NCI-H2227 (cell line): ENCODE measurements around the gene ATG13.

Source experiments
- DNase-seq: peaks from one replicate; lab custom pipeline; 2025; ENCODE audit not compliant: unreplicated experiment; lab: John Stamatoyannopoulos, UW

The ATG13 gene

DNA sequence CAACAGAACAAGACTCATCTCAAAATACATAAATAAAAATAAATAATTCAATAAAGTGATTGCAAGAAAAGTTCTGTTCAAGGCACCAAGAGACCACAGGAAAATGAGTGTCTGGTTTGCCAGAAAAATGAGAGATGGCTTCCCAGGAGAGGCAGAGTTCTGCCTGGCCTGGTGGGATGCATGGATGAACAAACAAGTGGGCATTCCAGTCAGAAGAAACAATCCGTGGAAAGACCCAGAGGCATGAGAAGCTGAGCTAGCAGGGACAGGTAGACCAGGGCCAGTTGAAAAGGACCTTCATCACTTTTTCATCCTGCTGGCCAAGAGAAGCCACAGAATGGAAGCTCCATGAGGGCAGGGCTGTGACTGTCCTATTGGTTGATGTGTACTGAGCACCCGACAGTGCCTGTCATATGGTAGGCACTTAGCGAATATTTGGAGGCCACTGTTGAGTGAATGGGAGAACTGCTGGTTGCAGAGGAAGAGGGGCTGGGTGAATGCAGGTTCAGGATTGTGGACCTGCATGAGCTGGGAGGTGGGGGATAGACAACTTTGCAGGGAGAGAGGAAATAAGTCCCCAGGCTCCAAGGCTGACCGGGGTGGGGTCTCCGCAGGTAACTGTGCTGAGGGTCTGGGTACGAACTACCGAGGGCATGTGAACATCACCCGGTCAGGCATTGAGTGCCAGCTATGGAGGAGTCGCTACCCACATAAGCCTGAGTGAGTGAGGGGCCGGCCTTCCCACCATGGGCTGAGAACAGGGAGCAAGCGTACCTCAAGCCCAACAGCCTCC lies 105.4 kb downstream of the ATG13 start:
- no peak for DNase-seq

DNA sequence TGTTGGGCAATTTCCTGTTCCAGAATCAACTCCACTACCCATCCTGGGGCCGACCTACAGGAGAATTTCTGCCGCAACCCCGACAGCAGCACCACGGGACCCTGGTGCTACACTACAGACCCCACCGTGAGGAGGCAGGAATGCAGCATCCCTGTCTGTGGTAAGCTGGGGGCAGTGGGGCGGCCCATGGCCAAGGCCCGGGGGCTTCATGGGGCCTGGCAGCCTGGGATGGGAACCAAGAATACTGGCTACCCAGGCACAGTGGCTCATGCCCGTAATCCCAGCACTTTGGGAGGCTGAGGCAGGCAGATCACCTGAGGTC lies 106.0 kb downstream of the ATG13 start:
- DNase-seq, result no peak

DNA sequence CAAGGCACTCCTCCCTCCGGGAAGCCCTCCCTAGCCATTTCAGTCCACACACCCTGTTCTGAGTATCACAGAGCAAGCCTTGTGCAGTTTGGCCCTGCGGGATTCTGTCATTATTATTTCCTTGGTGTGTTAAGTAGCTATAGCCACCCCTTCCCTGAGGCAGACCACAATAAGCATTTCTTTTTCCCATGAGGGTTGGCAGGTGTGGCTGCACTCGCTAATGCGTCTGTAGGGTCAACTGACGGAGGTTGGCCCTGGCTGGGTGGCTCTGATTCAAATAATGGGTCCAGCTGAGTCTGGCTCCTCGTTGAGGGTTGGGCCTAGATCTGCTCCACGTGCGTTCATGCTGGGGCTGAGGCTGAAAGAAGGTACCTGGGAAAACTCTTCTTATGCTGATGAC lies 106.7 kb downstream of the ATG13 start:
- DNase-seq, result peak; percentile 50
